Tibial nerve (tissue), 4 donors: ENCODE data around the gene MAVS. TPM values are rescaled to one million over a fixed set of nuclear protein-coding genes. Genes with fewer than 3 reads are reported as not detected.

Source experiments
- DNase-seq, 2 donors: peaks; one replicate each; pipeline ENCODE4 v3.0.0-alpha.2; 2019; ENCODE audit warnings: low spot score in 2 of 2
- H3K27ac ChIP-seq, 4 donors: fragments of 200-600 bp; sonication (generic) in 3 of 4; one replicate each; pipeline ENCODE4 v1.5.1; 2017 to 2019; ENCODE audit warnings: mild to moderate bottlenecking in 1 of 4
- H3K27me3 ChIP-seq, 2 donors: fragments of 200-600 bp; sonication (generic) in 1 of 2; one replicate each; pipeline versions ENCODE4 v1.5.1 to v1.6.0; 2017 to 2019
- H3K36me3 ChIP-seq, 3 donors: fragments of 200-600 bp; sonication (generic); one replicate each; pipeline ENCODE4 v1.5.1; 2018 to 2019
- H3K4me1 ChIP-seq, 4 donors: fragments of 200-600 bp; sonication (generic) in 3 of 4; one replicate each; pipeline ENCODE4 v1.5.1; 2017 to 2019
- H3K4me3 ChIP-seq, 4 donors: fragments of 200-600 bp; sonication (generic) in 3 of 4; one replicate each; pipeline ENCODE4 v1.5.1; 2017 to 2019; ENCODE audit warnings: mild to moderate bottlenecking in 1 of 4, moderate library complexity in 1 of 4
- H3K9me3 ChIP-seq, 4 donors: fragments of 200-600 bp; sonication (generic) in 3 of 4; one replicate each; pipeline ENCODE4 v1.5.1; 2017 to 2019
- CTCF ChIP-seq, 5 experiments: fragments of 200-600 bp in 3 of 5; fragments of 450-650 bp in 2 of 5; sonication (generic) in 3 of 5; IDR thresholded peaks; one replicate each; pipeline ENCODE4 v1.5.1; 2016 to 2019; ENCODE audit warnings: antibody characterized with exemption in 5 of 5, mild to moderate bottlenecking in 3 of 5, moderate library complexity in 2 of 5
- EP300 ChIP-seq, 2 donors: sonication (generic); formaldehyde crosslinking; IDR thresholded peaks; one replicate each; pipeline ENCODE4 v1.6.1; 2017; ENCODE audit warnings: antibody characterized with exemption in 2 of 2, mild to moderate bottlenecking in 1 of 2
- POLR2A ChIP-seq, 2 donors: fragments of 450-650 bp; IDR thresholded peaks; one replicate each; pipeline ENCODE4 v1.6.1; 2017; ENCODE audit warnings: antibody characterized with exemption in 2 of 2, mild to moderate bottlenecking in 2 of 2, moderate library complexity in 2 of 2
- WGBS, 2 donors: methylation state at CpG; one replicate each; pipeline ENCODE4 v1.1.5; 2018; 5-methylcytosine and 5-hydroxymethylcytosine counted together
- total RNA-seq, 4 donors: library from RNA; depleted of rRNA; stranded (reverse); fragments of >200 nt; gene quantifications; one replicate each; pipeline ENCODE4 v1.1.0, GENCODE V29; 2016

Gene MAVS
- total RNA-seq, 4 donors from 2014 or later: 34.5 to 49.8 (median 39.3) TPM

- H3K27me3 ChIP-seq: no peaks in the 10 kb centered on the region
- peak overlapping the region in 2 of 4 donors; percentile 11 to 98 for H3K27ac ChIP-seq
- no peak for DNase-seq
- TF ChIP-seq EP300 (IDR thresholded peaks at IDR 0.05) (no peak), CTCF (IDR thresholded peaks at IDR 0.05) (no peak), POLR2A (IDR thresholded peaks at IDR 0.05) (no peak)
- H3K4me1 ChIP-seq: peaks cover 0 to 55% (median 28%) of the 10 kb centered on the region in 4 donors
- no peaks in the 10 kb centered on the region for H3K9me3 ChIP-seq
- WGBS, 2 donors: 85 to 92% methylated on average over 18 of the region's 18 CpGs
- peaks cover 0 to 66% (median 3%) of the 10 kb centered on the region in 3 donors for H3K36me3 ChIP-seq
- H3K4me3 ChIP-seq: no peak overlapping the region
These were observed 46.3 kb upstream of the MAVS start for GRCh38 chr20:3800256-3800877.

- Histone ChIP-seq H3K36me3 (peaks cover 0 to 68% (median 3%) of the 10 kb centered on the region in 3 donors), H3K27me3 (no peaks in the 10 kb centered on the region), H3K27ac (peak overlapping the region in 2 of 4 donors; percentile 11 to 38), H3K4me3 (no peak overlapping the region), H3K9me3 (no peaks in the 10 kb centered on the region), H3K4me1 (peaks cover 0 to 58% (median 32%) of the 10 kb centered on the region in 4 donors)
- DNase-seq: no peak
- WGBS, 2 donors: 93 to 96% methylated on average over 3 to 8 of the region's 8 CpGs
- no peak for TF ChIP-seq CTCF (IDR thresholded peaks at IDR 0.05)
- no peak for TF ChIP-seq EP300 (IDR thresholded peaks at IDR 0.05)
- TF ChIP-seq POLR2A (IDR thresholded peaks at IDR 0.05): no peak
These were observed 45.8 kb upstream of the MAVS start for GRCh38 chr20:3800878-3801260.

- TF ChIP-seq EP300 (IDR thresholded peaks at IDR 0.05): no peak
- TF ChIP-seq CTCF (IDR thresholded peaks at IDR 0.05): no peak
- TF ChIP-seq POLR2A (IDR thresholded peaks at IDR 0.05): no peak
- Histone ChIP-seq H3K36me3 (peaks cover 0 to 71% (median 3%) of the 10 kb centered on the region in 3 donors), H3K4me1 (peaks cover 0 to 62% (median 35%) of the 10 kb centered on the region in 4 donors), H3K27me3 (no peaks in the 10 kb centered on the region), H3K27ac (peak overlapping the region in 1 of 4 donors; percentile 38), H3K9me3 (no peaks in the 10 kb centered on the region), H3K4me3 (no peak overlapping the region)
- WGBS, 2 donors: 92 to 96% methylated on average over 3 to 4 of the region's 4 CpGs
- no peak for DNase-seq
These were observed 45.3 kb upstream of the MAVS start for GRCh38 chr20:3801299-3801698.

- H3K9me3 ChIP-seq: no peaks in the 10 kb centered on the region
- no peak overlapping the region for H3K4me3 ChIP-seq
- H3K27me3 ChIP-seq: no peaks in the 10 kb centered on the region
- peak overlapping the region in 1 of 4 donors; percentile 38 for H3K27ac ChIP-seq
- DNase-seq: no peak
- TF ChIP-seq POLR2A (IDR thresholded peaks at IDR 0.05): no peak
- no peak for TF ChIP-seq EP300 (IDR thresholded peaks at IDR 0.05)
- TF ChIP-seq CTCF (IDR thresholded peaks at IDR 0.05): no peak
- H3K36me3 ChIP-seq: peaks cover 0 to 71% (median 3%) of the 10 kb centered on the region in 3 donors
- WGBS, 2 donors: 92 to 98% methylated on average over 13 of the region's 13 CpGs
- H3K4me1 ChIP-seq: peaks cover 0 to 61% (median 36%) of the 10 kb centered on the region in 4 donors
These were observed 44.8 kb upstream of the MAVS start for GRCh38 chr20:3801846-3802245.

- no peak for DNase-seq
- no peaks in the 10 kb centered on the region for H3K27me3 ChIP-seq
- peaks cover 5 to 61% (median 36%) of the 10 kb centered on the region in 4 donors for H3K4me1 ChIP-seq
- WGBS, 2 donors: 85 to 94% methylated on average over 11 of the region's 11 CpGs
- no peaks in the 10 kb centered on the region for H3K9me3 ChIP-seq
- TF ChIP-seq CTCF (IDR thresholded peaks at IDR 0.05): no peak
- TF ChIP-seq POLR2A (IDR thresholded peaks at IDR 0.05): no peak
- TF ChIP-seq EP300 (IDR thresholded peaks at IDR 0.05): no peak
- peaks cover 0 to 71% (median 3%) of the 10 kb centered on the region in 3 donors for H3K36me3 ChIP-seq
- no peak overlapping the region for H3K4me3 ChIP-seq
- H3K27ac ChIP-seq: peak overlapping the region in 3 of 4 donors; percentile 20 to 38 (median 33)
These were observed 44.0 kb upstream of the MAVS start for GRCh38 chr20:3802524-3803239.
